GM12875 (cell line): ENCODE measurements around the gene NSUN4.
"Not testable (repeated sequence)": the region's sequence is repeated elsewhere in the genome, so short reads cannot be mapped to it uniquely, and the experiment has no call there.

Experiments used
- H3K4me3 ChIP-seq: one replicate; pipeline ENCODE4 v1.5.1; 2011; ENCODE audit warnings: low read depth, low read length, control low read depth
- TF ChIP-seq, protein P1 (sequence below): IDR thresholded peaks from 2 replicates; pipeline ENCODE4 v1.5.1; 2011; ENCODE audit warnings: low read depth, mild to moderate bottlenecking, control low read depth, inconsistent platforms, low read length, moderate library complexity, borderline replicate concordance; ENCODE audit not compliant: insufficient read depth

Gene NSUN4

GRCh38 chr1:46367072-46367471 is 26.5 kb downstream of the NSUN4 start:
- no peak overlapping the region for H3K4me3 ChIP-seq
- TF ChIP-seq, protein P1, sequence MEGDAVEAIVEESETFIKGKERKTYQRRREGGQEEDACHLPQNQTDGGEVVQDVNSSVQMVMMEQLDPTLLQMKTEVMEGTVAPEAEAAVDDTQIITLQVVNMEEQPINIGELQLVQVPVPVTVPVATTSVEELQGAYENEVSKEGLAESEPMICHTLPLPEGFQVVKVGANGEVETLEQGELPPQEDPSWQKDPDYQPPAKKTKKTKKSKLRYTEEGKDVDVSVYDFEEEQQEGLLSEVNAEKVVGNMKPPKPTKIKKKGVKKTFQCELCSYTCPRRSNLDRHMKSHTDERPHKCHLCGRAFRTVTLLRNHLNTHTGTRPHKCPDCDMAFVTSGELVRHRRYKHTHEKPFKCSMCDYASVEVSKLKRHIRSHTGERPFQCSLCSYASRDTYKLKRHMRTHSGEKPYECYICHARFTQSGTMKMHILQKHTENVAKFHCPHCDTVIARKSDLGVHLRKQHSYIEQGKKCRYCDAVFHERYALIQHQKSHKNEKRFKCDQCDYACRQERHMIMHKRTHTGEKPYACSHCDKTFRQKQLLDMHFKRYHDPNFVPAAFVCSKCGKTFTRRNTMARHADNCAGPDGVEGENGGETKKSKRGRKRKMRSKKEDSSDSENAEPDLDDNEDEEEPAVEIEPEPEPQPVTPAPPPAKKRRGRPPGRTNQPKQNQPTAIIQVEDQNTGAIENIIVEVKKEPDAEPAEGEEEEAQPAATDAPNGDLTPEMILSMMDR, result no peak

- not testable (repeated sequence) for H3K4me3 ChIP-seq
Measured at GRCh38 chr1:46367701-46368100, 27.1 kb downstream of the NSUN4 start.

- TF ChIP-seq, protein P1, result no peak
Measured at GRCh38 chr1:46368791-46369190, 28.2 kb downstream of the NSUN4 start.

GRCh38 chr1:46369542-46370213 is 29.1 kb downstream of the NSUN4 start:
- no peak overlapping the region for H3K4me3 ChIP-seq
- TF ChIP-seq, protein P1, result no peak

More at GRCh38 chr1:46368791-46369190, 28.2 kb downstream of the NSUN4 start:
- no peak overlapping the region for H3K4me3 ChIP-seq

DNA sequence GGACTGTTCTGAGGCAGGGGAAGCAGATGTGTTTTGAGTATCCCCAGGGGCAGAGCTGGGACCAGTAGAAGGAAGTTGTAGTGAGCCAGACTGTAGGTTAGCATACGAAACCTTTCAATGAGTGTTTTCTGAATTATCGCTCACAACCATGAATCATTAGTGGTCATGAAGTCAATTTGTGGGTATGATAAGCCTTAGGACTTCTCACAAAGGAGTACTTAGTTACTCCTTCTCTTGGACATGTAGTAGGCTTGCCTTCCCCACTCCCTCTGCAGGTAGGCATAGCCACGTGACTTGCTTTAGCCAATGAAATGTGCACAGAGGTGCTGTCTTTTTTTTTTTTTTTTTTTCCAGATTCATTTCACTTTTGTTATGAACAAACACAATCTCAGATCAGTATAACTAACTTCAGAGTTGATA is 29.6 kb downstream of the NSUN4 start:
- H3K4me3 ChIP-seq, result no peak overlapping the region
- TF ChIP-seq, protein P1, result no peak

- TF ChIP-seq, protein P1, result no peak
- no peak overlapping the region for H3K4me3 ChIP-seq
Measured at GRCh38 chr1:46372431-46372830, 31.8 kb downstream of the NSUN4 start.

DNA sequence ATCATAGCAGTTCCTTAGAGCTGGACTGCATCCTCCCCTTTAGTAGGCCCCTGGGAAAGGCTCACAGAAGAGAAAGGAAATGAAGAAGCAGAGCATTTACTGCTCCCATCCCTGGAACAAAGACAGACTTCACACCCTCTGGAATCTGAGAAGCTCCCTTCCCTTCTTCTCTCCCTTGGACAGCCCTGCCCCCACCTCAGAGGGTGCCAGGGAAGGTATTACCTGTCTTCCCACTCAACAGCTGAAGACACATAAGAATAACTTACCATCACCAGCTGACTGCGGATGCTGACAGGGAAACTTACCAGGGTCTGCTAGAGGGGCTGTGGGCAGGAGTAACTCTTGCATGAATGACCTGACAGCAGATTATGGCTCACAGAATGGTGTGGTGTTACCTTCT is 39.4 kb downstream of the NSUN4 start:
- TF ChIP-seq, protein P1, result no peak
- no peak overlapping the region for H3K4me3 ChIP-seq

GRCh38 chr1:46380508-46380907 is 39.9 kb downstream of the NSUN4 start:
- TF ChIP-seq, protein P1, result no peak
- no peak overlapping the region for H3K4me3 ChIP-seq
